SU-DHL-6 (cell line): ENCODE results near the gene MAGI3.

Source experiments
- H2AFZ ChIP-seq: fragments of 200-600 bp; sonication (generic); 2 replicates; pipeline ENCODE4 v1.6.1; 2014; ENCODE audit warnings: low read depth, mild to moderate bottlenecking, moderate library complexity, mixed read lengths, antibody characterized with exemption, low read length; ENCODE audit not compliant: severe bottlenecking
- H3F3A ChIP-seq: fragments of 200-600 bp; shearing (Covaris generic); 2 replicates; pipeline ENCODE4 v1.6.0; 2016; ENCODE audit warnings: antibody characterized with exemption, mild to moderate bottlenecking; ENCODE audit not compliant: insufficient read depth
- H3K27ac ChIP-seq: fragments of 200-600 bp; sonication (generic); 2 replicates; pipeline ENCODE4 v1.5.1; 2016; ENCODE audit warnings: low read depth, mild to moderate bottlenecking, low read length, moderate library complexity, mixed read lengths
- H3K27me3 ChIP-seq: fragments of 200-600 bp; sonication (generic), shearing (Covaris generic); 2 replicates; pipeline ENCODE4 v1.6.0; 2014; ENCODE audit warnings: mild to moderate bottlenecking, low read length
- H3K36me3 ChIP-seq: fragments of 200-600 bp; sonication (generic); 2 replicates; pipeline ENCODE4 v1.6.1; 2014; ENCODE audit warnings: mild to moderate bottlenecking, low read length, mixed read lengths
- H3K4me2 ChIP-seq: fragments of 300-600, 200-600 bp; shearing (Covaris generic), sonication (generic); 2 replicates; pipeline ENCODE4 v1.6.0; 2014; ENCODE audit warnings: low read length, low read depth, mild to moderate bottlenecking; ENCODE audit not compliant: poor library complexity, severe bottlenecking
- H3K4me3 ChIP-seq: fragments of 200-600 bp; sonication (generic); 2 replicates; pipeline ENCODE4 v1.5.1; 2014; ENCODE audit warnings: antibody characterized with exemption, low read length, mild to moderate bottlenecking, mixed read lengths; ENCODE audit not compliant: insufficient read depth, poor library complexity, severe bottlenecking
- H3K79me2 ChIP-seq: fragments of 200-600 bp; sonication (generic); 2 replicates; pipeline ENCODE4 v1.6.1; 2014; ENCODE audit warnings: mild to moderate bottlenecking, low read length, moderate library complexity; ENCODE audit not compliant: insufficient read depth
- H3K9ac ChIP-seq: fragments of 200-600 bp; sonication (generic); 2 replicates; pipeline ENCODE4 v1.7.0; 2014; ENCODE audit warnings: mild to moderate bottlenecking, low read length
- H3K9me2 ChIP-seq: fragments of 200-600 bp; sonication (generic); replicated peaks from 2 replicates; pipeline ENCODE4 v1.6.1; 2014; ENCODE audit warnings: low read length; ENCODE audit not compliant: insufficient read depth
- H3K9me3 ChIP-seq: fragments of 200-600 bp; sonication (generic); 2 replicates; pipeline ENCODE4 v1.6.1; 2014; ENCODE audit warnings: low read length, mixed read lengths; ENCODE audit not compliant: insufficient read depth
- H4K20me1 ChIP-seq: fragments of 200-600 bp; sonication (generic); 2 replicates; pipeline ENCODE4 v1.6.1; 2014; ENCODE audit warnings: low read depth, mild to moderate bottlenecking, antibody characterized with exemption, low read length, moderate library complexity, mixed read lengths
- CTCF ChIP-seq: fragments of 200-600 bp; sonication (generic); IDR thresholded peaks from one replicate; pipeline ENCODE4 v1.5.1; 2017; ENCODE audit warnings: antibody characterized with exemption, mild to moderate bottlenecking, low read length, moderate library complexity; ENCODE audit not compliant: insufficient read depth, poor library complexity, severe bottlenecking
- EZH2phosphoT487 ChIP-seq: fragments of 200-600 bp; sonication (generic), shearing (Covaris generic); conservative IDR thresholded peaks from 2 replicates; pipeline ENCODE4 v1.6.1; 2018; ENCODE audit warnings: mild to moderate bottlenecking, antibody characterized with exemption, low read length, moderate library complexity, mixed read lengths

Gene MAGI3

GRCh38 chr1:113439277-113439670 lies 49.0 kb downstream of the MAGI3 start:
- no peaks in the 10 kb centered on the region for H3K79me2 ChIP-seq
- no peak overlapping the region for H3K27ac ChIP-seq
- H3K36me3 ChIP-seq: no peaks in the 10 kb centered on the region

GRCh38 chr1:113442131-113442530 lies 51.8 kb downstream of the MAGI3 start:
- no peak overlapping the region for H3K4me3 ChIP-seq
- no peaks in the 10 kb centered on the region for H3K36me3 ChIP-seq
- TF ChIP-seq EZH2phosphoT487 (no peak), CTCF (no peak)
- H3K4me2 ChIP-seq: no peak overlapping the region
- H4K20me1 ChIP-seq: no peaks in the 10 kb centered on the region
- no peak overlapping the region for H2AFZ ChIP-seq
- no peaks in the 10 kb centered on the region for H3K9me3 ChIP-seq
- H3K27ac ChIP-seq: no peak overlapping the region
- no peaks in the 10 kb centered on the region for H3F3A ChIP-seq
- no peaks in the 10 kb centered on the region for H3K9me2 ChIP-seq
- H3K79me2 ChIP-seq: no peaks in the 10 kb centered on the region
- no peak overlapping the region for H3K9ac ChIP-seq
- H3K27me3 ChIP-seq: no peaks in the 10 kb centered on the region

More at GRCh38 chr1:113439277-113439670, 49.0 kb downstream of the MAGI3 start:
- H3K4me2 ChIP-seq: no peak overlapping the region
- no peak overlapping the region for H3K9ac ChIP-seq
- no peak overlapping the region for H3K4me3 ChIP-seq
- TF ChIP-seq CTCF: no peak
- no peak for TF ChIP-seq EZH2phosphoT487
- no peaks in the 10 kb centered on the region for H3K9me2 ChIP-seq
- no peaks in the 10 kb centered on the region for H3F3A ChIP-seq
- no peaks in the 10 kb centered on the region for H3K9me3 ChIP-seq
- peaks cover 5% of the 10 kb centered on the region; the same call in 1 of the 2 replicates for H4K20me1 ChIP-seq
- H2AFZ ChIP-seq: no peak overlapping the region
- no peaks in the 10 kb centered on the region for H3K27me3 ChIP-seq

GRCh38 chr1:113444857-113445256 lies 54.5 kb downstream of the MAGI3 start:
- Histone ChIP-seq H3K9me3 (no peaks in the 10 kb centered on the region), H3F3A (no peaks in the 10 kb centered on the region), H3K36me3 (no peaks in the 10 kb centered on the region), H3K4me3 (no peak overlapping the region), H3K9ac (no peak overlapping the region), H4K20me1 (no peaks in the 10 kb centered on the region), H3K9me2 (no peaks in the 10 kb centered on the region), H3K27me3 (no peaks in the 10 kb centered on the region), H3K79me2 (no peaks in the 10 kb centered on the region), H3K4me2 (no peak overlapping the region), H2AFZ (no peak overlapping the region), H3K27ac (no peak overlapping the region)
- TF ChIP-seq CTCF: no peak
- TF ChIP-seq EZH2phosphoT487: no peak

- TF ChIP-seq EZH2phosphoT487: no peak
- TF ChIP-seq CTCF: no peak
- Histone ChIP-seq H3K36me3 (no peaks in the 10 kb centered on the region), H3K27ac (no peak overlapping the region), H3K9ac (no peak overlapping the region), H3F3A (no peaks in the 10 kb centered on the region), H3K79me2 (no peaks in the 10 kb centered on the region), H3K9me3 (no peaks in the 10 kb centered on the region), H3K4me2 (no peak overlapping the region), H3K4me3 (no peak overlapping the region), H3K9me2 (no peaks in the 10 kb centered on the region), H4K20me1 (peaks cover 8% of the 10 kb centered on the region; the same call in 1 of the 2 replicates), H3K27me3 (no peaks in the 10 kb centered on the region), H2AFZ (no peak overlapping the region)
Measured at GRCh38 chr1:113451710-113452109, 61.4 kb downstream of the MAGI3 start.
